Spleen (tissue), 7 donors: ENCODE results near the gene MRPL21.

Source experiments
- CTCF ChIP-seq, 11 experiments: fragments of 200-600 bp in 7 of 11; fragments of 450-650 bp in 4 of 11; sonication (generic) in 4 of 11; IDR thresholded peaks in 8 of 11; conservative IDR thresholded peaks in 3 of 11; 1 replicate in 7 of 11; 2 replicates in 4 of 11; pipeline versions ENCODE4 v1.4.0 to v1.8.0; 2016 to 2021; ENCODE audit warnings: antibody characterized with exemption in 11 of 11, inconsistent platforms in 4 of 11, mild to moderate bottlenecking in 1 of 11
- POLR2A ChIP-seq, 3 donors: fragments of 450-650 bp; IDR thresholded peaks; one replicate each; pipeline ENCODE4 v1.5.1; 2017; ENCODE audit warnings: antibody characterized with exemption in 3 of 3, mild to moderate bottlenecking in 1 of 3
- POLR2AphosphoS5 ChIP-seq, 3 donors: sonication (generic); formaldehyde crosslinking; IDR thresholded peaks; one replicate each; pipeline ENCODE4 v1.5.1; 2017; ENCODE audit warnings: antibody characterized with exemption in 3 of 3
- donor health status: DM: no; HTN: no; CAD: no; lungs with moderate emphysema.
- donor health status: DM: no; HTN: no; CAD: no.
- donor health status: DM: no; HTN: no; CAD: no.

- no peak for TF ChIP-seq CTCF (IDR thresholded peaks at IDR 0.05 in 8 of 11, conservative IDR thresholded peaks at IDR 0.05 in 3 of 11)
- TF ChIP-seq POLR2A (IDR thresholded peaks at IDR 0.05): no peak
- TF ChIP-seq POLR2AphosphoS5 (IDR thresholded peaks at IDR 0.05): peak in 1 of 3 donors; percentile 34
Measured at GRCh38 chr11:68932933-68933577, 29.4 kb upstream of the MRPL21 start.
